ENCODE results near the gene PTPN9. TPM values are rescaled to one million over a fixed set of nuclear protein-coding genes. Genes with fewer than 3 reads are reported as not detected.
"Not testable (repeated sequence)": the region's sequence is repeated elsewhere in the genome, so short reads cannot be mapped to it uniquely, and the experiment has no call there.

PTPN9 gene
- total and polyA plus RNA-seq, 8 donors: 21.9 to 50.4 (median 43.0) TPM

- H3K4me3 ChIP-seq: no peak overlapping the region
- no peaks in the 10 kb centered on the region for H3K9me3 ChIP-seq
- intact Hi-C loops (cut with DNase I): no loop called here
- ATAC-seq: no peak
- no peak for TF ChIP-seq CTCF (IDR thresholded peaks at IDR 0.05)
- H3K4me1 ChIP-seq: no peaks in the 10 kb centered on the region
- H3K27me3 ChIP-seq: no peaks in the 10 kb centered on the region
- H3K27ac ChIP-seq: no peak overlapping the region
- no peak for DNase-seq
- no peaks in the 10 kb centered on the region for H3K36me3 ChIP-seq
Measured at GRCh38 chr15:75538376-75538775, 40.7 kb downstream of the PTPN9 start.

DNA sequence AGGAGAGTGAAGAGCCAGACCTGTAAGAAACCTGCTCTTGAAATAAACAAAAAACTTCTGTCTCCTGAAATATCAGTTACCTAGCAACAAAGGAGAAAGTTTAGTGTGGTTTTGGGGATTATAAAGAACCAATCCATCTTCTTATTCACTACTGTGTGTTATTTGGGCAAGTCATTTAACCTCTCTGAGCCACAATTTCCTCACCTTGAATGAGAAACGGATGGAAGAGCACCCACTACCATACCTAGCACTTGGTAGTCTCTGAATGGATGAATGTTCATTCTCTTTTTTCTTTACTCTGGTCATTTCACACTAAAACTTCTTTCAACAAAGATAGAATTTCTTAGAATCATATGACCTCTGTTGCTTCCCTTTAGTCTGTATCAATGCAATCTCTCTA is 45.2 kb downstream of the PTPN9 start:
- Histone ChIP-seq H3K27me3 (no peaks in the 10 kb centered on the region), H3K36me3 (no peaks in the 10 kb centered on the region), H3K27ac (no peak overlapping the region), H3K4me3 (no peak overlapping the region), H3K4me1 (peaks cover 11 to 18% of the 10 kb centered on the region in 2 donors), H3K9me3 (no peaks in the 10 kb centered on the region)
- ATAC-seq (no peak), DNase-seq (no peak)
- intact Hi-C loops (cut with DNase I): no loop called here
- TF ChIP-seq CTCF (IDR thresholded peaks at IDR 0.05): no peak

DNA sequence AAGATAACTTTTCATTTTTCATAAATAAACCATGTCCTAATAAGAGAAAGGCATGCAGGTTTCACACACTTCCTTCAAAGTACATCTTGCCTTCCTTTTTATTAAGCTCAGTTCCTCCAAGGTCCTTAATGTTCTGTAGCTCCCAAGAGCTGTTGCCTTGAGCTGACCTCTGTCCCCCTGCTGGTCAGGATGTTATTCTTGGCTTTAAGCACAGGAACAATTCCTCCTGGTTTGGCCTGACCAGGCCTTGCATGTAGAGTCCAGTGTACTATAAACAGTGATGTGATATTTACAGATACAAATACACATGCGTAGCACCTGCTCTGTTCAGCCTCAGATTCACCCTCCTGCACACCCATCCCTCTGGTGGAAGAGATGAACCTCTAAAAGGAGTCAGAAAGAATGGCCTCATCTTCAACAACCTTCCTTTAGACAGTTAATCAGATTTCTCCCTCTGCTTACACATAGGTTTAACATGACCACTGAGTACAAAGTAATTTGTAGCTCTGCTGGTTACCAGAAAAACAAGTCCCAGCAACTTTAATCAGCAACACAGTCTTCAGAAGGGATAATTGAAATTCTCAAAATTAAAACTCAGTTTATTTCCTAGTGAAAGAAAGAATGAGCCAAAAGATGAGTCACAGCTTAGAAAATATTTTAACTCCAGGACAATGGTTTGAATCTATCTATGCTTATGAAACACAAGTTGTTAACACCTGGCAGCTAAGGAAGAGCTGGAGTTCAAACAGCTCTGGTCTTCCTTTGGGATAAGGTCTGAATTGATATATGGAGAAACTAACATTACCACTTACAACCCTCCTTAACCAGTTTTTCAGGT is 46.5 kb downstream of the PTPN9 start:
- Histone ChIP-seq H3K27me3 (no peaks in the 10 kb centered on the region), H3K27ac (no peak overlapping the region), H3K4me1 (peaks cover 11 to 18% of the 10 kb centered on the region in 2 donors), H3K9me3 (no peaks in the 10 kb centered on the region), H3K4me3 (no peak overlapping the region), H3K36me3 (no peaks in the 10 kb centered on the region)
- intact Hi-C loops (cut with DNase I): no loop called here
- DNase-seq (peak in 2 of 4 donors; percentile 10 to 39), ATAC-seq (peak; percentile 84)
- peak; percentile 31 to 49 for TF ChIP-seq CTCF (IDR thresholded peaks at IDR 0.05)

DNA sequence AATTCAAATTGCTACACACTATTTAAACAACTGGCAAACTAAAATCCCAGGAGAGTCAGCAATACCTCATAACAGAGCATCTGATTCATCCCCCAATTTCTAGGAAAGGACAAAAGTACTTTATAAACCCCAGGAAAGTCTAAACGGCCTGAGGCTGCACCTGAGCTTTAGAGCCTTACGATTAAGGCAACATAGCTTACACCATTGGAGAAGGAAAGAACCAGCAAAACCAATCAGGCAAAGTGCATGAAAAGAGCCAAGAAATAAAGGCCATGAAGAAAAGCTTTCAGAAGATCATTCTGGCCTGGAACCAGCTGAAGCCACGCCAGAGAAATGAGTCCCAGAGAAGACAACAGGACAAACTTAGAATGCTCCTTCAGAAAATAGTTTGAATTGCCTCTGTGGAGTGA is 48.1 kb downstream of the PTPN9 start:
- DNase-seq (peak in 2 of 4 donors; percentile 37 to 60), ATAC-seq (no peak)
- intact Hi-C loops (cut with DNase I): no loop called here
- H3K9me3 ChIP-seq: no peaks in the 10 kb centered on the region
- peak overlapping the region in 1 of 2 donors; percentile 41 for H3K27ac ChIP-seq
- no peak for TF ChIP-seq CTCF (IDR thresholded peaks at IDR 0.05)
- H3K4me1 ChIP-seq: peaks cover 11 to 18% of the 10 kb centered on the region in 2 donors
- no peak overlapping the region for H3K4me3 ChIP-seq
- peaks cover 0 to 13% of the 10 kb centered on the region in 2 donors for H3K36me3 ChIP-seq
- H3K27me3 ChIP-seq: no peaks in the 10 kb centered on the region

- no peak overlapping the region for H3K4me3 ChIP-seq
- H3K9me3 ChIP-seq: no peaks in the 10 kb centered on the region
- no peak for TF ChIP-seq CTCF (IDR thresholded peaks at IDR 0.05)
- ATAC-seq: no peak
- peaks cover 11 to 18% of the 10 kb centered on the region in 2 donors for H3K4me1 ChIP-seq
- H3K27me3 ChIP-seq: no peaks in the 10 kb centered on the region
- H3K27ac ChIP-seq: no peak overlapping the region
- intact Hi-C loops (cut with DNase I): no loop called here
- DNase-seq: no peak
- peaks cover 0 to 22% of the 10 kb centered on the region in 2 donors for H3K36me3 ChIP-seq
Measured at GRCh38 chr15:75530169-75530568, 48.9 kb downstream of the PTPN9 start.

DNA sequence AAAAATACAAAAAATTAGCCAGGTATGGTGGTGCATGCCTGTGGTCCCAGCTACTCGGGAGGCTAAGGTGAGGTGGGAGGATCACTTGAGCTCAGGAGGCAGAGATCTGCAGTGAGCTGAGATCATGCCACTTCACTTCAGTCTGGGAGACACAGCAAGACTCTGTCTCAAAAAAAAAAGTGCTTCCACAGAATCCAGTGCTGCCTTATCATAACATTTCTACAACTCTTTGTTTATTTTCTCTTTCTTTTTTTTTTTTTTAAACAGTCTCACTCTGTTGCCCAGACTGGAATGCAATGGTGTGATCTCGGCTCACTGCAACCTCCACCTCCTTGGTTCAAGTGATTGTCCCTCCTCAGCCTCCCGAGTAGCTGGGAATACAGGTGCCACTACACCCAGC is 53.4 kb downstream of the PTPN9 start:
- intact Hi-C loops (cut with DNase I); ATAC-seq: not testable (repeated sequence)
- H3K36me3 ChIP-seq: peaks cover 0 to 64% of the 10 kb centered on the region in 2 donors

More for the DNA sequence above, 53.4 kb downstream of the PTPN9 start:
- not testable (repeated sequence) for H3K4me3 ChIP-seq, H3K27me3 ChIP-seq, H3K4me1 ChIP-seq, DNase-seq, H3K27ac ChIP-seq, H3K9me3 ChIP-seq

Measured in left lung (tissue), 10 donors.